ENCODE measurements around the gene ARHGEF16. TPM values are rescaled to one million over a fixed set of nuclear protein-coding genes. Genes with fewer than 3 reads are reported as not detected.

The ARHGEF16 gene
- total RNA-seq, 1 experiment from 2014 or later: 0.13 TPM

DNA sequence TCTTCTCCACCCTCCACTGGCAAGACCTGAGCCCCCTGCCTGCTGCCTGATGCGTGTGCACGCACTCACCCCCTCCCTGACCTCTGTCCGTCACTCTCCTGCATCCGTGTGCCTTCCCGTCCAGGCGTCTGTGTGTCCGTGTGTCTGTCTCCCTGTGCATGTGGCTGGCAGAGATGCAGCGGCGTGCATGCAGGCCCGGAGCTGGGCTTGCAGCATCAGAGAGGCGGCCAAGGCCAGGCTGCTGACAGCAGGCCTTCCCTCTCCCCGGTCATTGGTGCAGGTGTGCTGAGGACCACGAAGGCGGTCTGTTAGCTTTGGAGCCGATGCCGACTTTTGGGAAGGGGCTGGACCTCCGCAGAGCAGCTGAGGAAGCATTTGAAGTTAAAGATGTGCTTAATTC is 22.8 kb upstream of the ARHGEF16 start:
- DNase-seq: no peak
- Histone ChIP-seq H3K27me3 (no peaks in the 10 kb centered on the region), H3K36me3 (no peaks in the 10 kb centered on the region), H3K9me3 (no peaks in the 10 kb centered on the region), H3K4me3 (no peak overlapping the region)

DNA sequence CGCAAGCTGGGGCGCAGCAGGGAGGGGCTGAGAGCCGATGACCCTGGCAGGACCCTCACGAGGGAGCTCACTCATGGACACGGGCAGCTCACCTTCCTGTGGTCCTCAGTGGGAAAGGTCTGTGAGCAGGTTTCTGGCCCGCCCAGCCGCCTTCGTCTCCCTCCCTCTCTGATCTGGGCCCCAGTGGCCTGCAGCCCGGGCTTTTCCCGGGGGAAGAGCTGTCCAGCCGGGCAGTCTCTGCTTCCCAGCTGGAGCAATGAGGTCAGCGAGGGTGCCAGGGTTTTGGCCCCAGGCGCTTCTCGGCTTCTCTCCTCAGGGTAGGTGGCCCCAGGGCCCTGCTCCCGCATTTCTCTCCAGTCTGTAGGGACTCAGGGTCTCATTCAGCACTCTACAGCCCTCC is 22.2 kb upstream of the ARHGEF16 start:
- Histone ChIP-seq H3K4me3 (no peak overlapping the region), H3K36me3 (no peaks in the 10 kb centered on the region), H3K27me3 (no peaks in the 10 kb centered on the region), H3K9me3 (no peaks in the 10 kb centered on the region)
- no peak for DNase-seq

- H3K9me3 ChIP-seq: no peaks in the 10 kb centered on the region
- H3K27me3 ChIP-seq: no peaks in the 10 kb centered on the region
- H3K4me3 ChIP-seq: no peak overlapping the region
- no peaks in the 10 kb centered on the region for H3K36me3 ChIP-seq
- no peak for DNase-seq
Observed at GRCh38 chr1:3433076-3433475, 21.4 kb upstream of the ARHGEF16 start.

- Histone ChIP-seq H3K9me3 (no peaks in the 10 kb centered on the region), H3K4me3 (no peak overlapping the region), H3K36me3 (no peaks in the 10 kb centered on the region), H3K27me3 (no peaks in the 10 kb centered on the region)
- DNase-seq: no peak
Observed at GRCh38 chr1:3433596-3434320, 20.7 kb upstream of the ARHGEF16 start.

DNA sequence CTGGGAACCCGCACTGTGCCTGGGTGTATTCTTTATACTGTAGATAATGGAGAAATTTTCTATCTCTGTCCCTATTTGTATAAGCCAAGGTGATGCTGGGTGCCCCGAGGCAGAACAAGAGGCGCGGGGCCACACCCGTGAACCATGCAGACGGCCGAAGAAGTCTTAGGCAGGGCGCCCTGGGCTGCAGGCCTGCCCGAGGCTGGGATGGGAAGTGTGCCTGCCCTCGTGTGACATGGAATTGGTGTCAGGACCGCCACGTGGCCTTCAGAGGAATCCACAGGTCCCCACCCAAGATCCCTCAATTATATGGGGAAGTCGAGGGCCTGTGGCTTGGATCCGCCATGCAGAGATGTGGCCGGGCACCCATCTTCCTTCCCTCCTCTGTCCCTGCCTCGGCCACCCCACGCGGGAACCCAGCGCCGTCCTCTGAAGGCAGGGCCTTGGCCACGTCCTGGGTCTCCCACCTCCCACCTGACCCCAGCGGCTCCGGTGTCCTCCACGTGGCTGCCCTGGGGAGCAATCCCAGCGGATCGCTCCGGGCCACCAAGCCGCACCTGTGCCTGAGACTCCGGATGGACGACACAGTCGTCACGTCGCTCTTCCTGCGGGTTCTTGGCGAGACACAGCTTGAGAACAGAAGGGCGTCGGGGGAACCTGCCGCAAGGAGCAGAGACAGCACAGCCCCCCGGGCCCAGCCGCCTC is 19.9 kb upstream of the ARHGEF16 start:
- DNase-seq: no peak
- Histone ChIP-seq H3K36me3 (no peaks in the 10 kb centered on the region), H3K4me3 (no peak overlapping the region), H3K27me3 (no peaks in the 10 kb centered on the region), H3K9me3 (no peaks in the 10 kb centered on the region)

DNA sequence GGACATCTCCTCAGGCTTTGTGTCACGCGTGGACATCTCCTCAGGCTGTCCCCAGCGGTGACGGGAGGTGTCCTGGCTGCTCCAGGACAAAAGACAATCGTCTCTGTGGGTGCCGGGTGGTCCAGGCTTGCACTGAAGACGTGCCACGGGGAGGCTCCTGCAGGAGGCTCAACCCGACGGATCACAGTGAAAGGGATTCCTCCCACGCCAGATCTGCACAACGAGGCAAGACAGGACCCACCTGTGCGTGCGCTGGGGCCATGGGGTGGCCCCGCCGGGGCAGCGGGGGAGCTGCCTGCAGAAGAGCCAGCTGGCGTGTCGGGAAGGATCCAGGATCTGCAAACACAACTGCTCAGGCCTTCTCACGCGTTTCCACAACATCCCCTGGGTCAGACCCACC is 18.8 kb upstream of the ARHGEF16 start:
- H3K4me3 ChIP-seq: no peak overlapping the region
- no peak for DNase-seq
- H3K36me3 ChIP-seq: no peaks in the 10 kb centered on the region
- no peaks in the 10 kb centered on the region for H3K27me3 ChIP-seq
- no peaks in the 10 kb centered on the region for H3K9me3 ChIP-seq

- Histone ChIP-seq H3K4me3 (no peak overlapping the region), H3K27me3 (no peaks in the 10 kb centered on the region)
Observed at GRCh38 chr1:3436451-3436850, 18.0 kb upstream of the ARHGEF16 start.

GRCh38 chr1:3436901-3437300 is 17.6 kb upstream of the ARHGEF16 start:
- H3K4me3 ChIP-seq: no peak overlapping the region
- H3K9me3 ChIP-seq: no peaks in the 10 kb centered on the region
- no peaks in the 10 kb centered on the region for H3K27me3 ChIP-seq
- H3K36me3 ChIP-seq: no peaks in the 10 kb centered on the region
- no peak for DNase-seq

More at GRCh38 chr1:3436451-3436850, 18.0 kb upstream of the ARHGEF16 start:
- no peak for DNase-seq
- Histone ChIP-seq H3K9me3 (no peaks in the 10 kb centered on the region), H3K36me3 (no peaks in the 10 kb centered on the region)

DNA sequence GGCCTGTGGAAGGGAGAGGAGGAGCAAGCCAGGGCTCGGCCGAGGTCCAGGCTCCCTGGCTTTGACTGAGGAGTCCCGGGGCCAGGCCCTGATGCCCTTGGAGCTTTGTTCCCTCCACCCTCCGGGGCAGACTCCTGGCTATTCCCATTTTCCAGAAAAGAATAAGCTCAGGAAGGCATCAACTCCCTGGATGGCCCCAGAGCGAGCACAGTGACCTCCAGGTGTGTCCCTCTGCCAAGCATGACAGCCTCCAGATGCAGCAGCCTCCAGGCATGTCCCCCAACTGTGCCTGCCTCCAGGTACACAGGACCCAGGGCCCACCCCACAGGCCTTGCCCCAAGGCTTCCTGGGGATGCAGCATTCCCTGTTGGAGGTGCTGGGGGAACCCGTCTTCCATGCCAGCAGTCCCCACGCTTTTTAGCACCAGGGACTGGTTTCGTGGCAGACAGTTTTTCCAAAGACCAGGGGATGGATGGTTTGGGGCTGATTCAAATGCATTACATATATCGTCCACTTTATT is 15.7 kb upstream of the ARHGEF16 start:
- Histone ChIP-seq H3K9me3 (no peaks in the 10 kb centered on the region), H3K4me3 (no peak overlapping the region), H3K36me3 (no peaks in the 10 kb centered on the region), H3K27me3 (no peaks in the 10 kb centered on the region)
- no peak for DNase-seq

- Histone ChIP-seq H3K4me3 (no peak overlapping the region), H3K9me3 (no peaks in the 10 kb centered on the region), H3K27me3 (no peaks in the 10 kb centered on the region), H3K36me3 (no peaks in the 10 kb centered on the region)
- no peak for DNase-seq
Observed at GRCh38 chr1:3439346-3440299, 14.8 kb upstream of the ARHGEF16 start.

- no peaks in the 10 kb centered on the region for H3K9me3 ChIP-seq
- no peaks in the 10 kb centered on the region for H3K36me3 ChIP-seq
- no peak overlapping the region for H3K4me3 ChIP-seq
- DNase-seq: no peak
- H3K27me3 ChIP-seq: no peaks in the 10 kb centered on the region
Observed at GRCh38 chr1:3440300-3440681, 14.2 kb upstream of the ARHGEF16 start.

- H3K27me3 ChIP-seq: no peaks in the 10 kb centered on the region
- H3K36me3 ChIP-seq: no peaks in the 10 kb centered on the region
- no peaks in the 10 kb centered on the region for H3K9me3 ChIP-seq
- DNase-seq: no peak
- no peak overlapping the region for H3K4me3 ChIP-seq
Observed at GRCh38 chr1:3440711-3441409, 13.6 kb upstream of the ARHGEF16 start.

GRCh38 chr1:3441410-3441847 is 13.0 kb upstream of the ARHGEF16 start:
- H3K36me3 ChIP-seq: no peaks in the 10 kb centered on the region
- H3K9me3 ChIP-seq: no peaks in the 10 kb centered on the region
- no peak overlapping the region for H3K4me3 ChIP-seq
- DNase-seq: no peak
- H3K27me3 ChIP-seq: no peaks in the 10 kb centered on the region

DNA sequence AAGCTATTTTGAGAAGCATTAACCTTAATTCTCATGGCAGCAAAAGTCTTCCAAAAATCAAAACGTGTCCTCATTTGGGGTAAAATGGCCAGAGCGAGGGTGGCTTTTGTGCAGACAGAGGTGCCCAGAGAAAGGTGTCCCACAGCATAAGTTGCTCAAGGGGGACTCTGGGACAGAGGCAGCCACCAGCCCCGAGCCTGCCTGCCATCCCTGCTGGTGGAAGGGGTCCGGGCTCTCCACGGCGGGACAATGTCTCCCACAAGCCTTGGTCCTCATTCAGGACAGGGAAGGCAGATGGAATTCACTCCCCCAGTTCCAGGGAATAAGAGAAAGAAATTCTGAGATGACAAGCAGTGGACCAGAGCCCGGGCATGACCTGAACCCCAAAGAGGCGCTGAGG is 12.6 kb upstream of the ARHGEF16 start:
- H3K36me3 ChIP-seq: no peaks in the 10 kb centered on the region
- DNase-seq: no peak
- H3K4me3 ChIP-seq: no peak overlapping the region
- H3K27me3 ChIP-seq: no peaks in the 10 kb centered on the region
- H3K9me3 ChIP-seq: peaks cover 3% of the 10 kb centered on the region; the same call in 1 of the 2 replicates

DNA sequence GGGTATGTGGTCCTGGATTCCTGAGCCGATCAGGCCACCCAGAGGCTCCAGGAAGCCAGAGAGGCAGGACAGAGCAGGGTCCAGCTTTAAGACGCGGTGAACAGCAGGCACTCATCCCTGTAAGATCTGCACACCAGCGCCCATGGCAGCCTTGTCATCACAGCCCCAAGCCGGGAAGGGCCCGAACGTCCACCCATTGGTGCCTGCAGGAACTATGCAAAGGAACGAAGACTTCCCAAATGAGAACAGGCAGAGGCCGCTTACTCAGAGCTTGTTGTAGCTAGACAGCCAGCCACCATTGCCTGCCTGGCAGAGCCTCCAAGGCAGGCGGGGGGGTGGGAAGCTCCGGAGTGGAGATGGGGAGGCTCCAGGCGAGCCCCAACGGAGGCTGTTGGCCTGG is 12.1 kb upstream of the ARHGEF16 start:
- H3K27me3 ChIP-seq: no peaks in the 10 kb centered on the region
- no peak for DNase-seq

DNA sequence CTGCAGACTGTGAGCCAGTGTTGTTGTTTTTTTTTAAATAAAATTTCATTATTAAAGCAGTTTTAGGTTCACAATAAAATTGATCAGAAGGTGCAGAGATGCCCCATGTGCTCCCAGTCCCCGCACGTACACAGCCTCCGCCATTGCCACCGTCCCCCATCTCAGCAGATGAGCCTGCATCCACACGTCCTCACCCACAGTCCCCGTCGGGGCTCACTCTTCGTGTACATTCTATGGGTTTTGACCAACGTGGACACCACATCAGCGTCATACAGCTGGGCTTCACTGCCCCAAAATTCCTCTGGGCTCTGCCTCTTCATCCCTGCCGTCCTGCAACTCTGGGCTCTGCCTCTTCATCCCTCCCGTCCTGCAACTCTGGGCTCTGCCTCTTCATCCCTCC is 11.6 kb upstream of the ARHGEF16 start:
- no peak for DNase-seq
- no peak overlapping the region for H3K4me3 ChIP-seq

More for the DNA sequence above, 12.1 kb upstream of the ARHGEF16 start:
- H3K36me3 ChIP-seq: no peaks in the 10 kb centered on the region
- peaks cover 6% of the 10 kb centered on the region for H3K9me3 ChIP-seq
- H3K4me3 ChIP-seq: no peak overlapping the region

More for the DNA sequence above, 11.6 kb upstream of the ARHGEF16 start:
- Histone ChIP-seq H3K27me3 (no peaks in the 10 kb centered on the region), H3K9me3 (peaks cover 9% of the 10 kb centered on the region), H3K36me3 (no peaks in the 10 kb centered on the region)

All from MG63 (cell line).